NCI-H146 treated with DMSO at 0.1 percent for 48 hours (cell line): ENCODE measurements around the gene UVSSA.
"Not testable (repeated sequence)": the region's sequence is repeated elsewhere in the genome, so short reads cannot be mapped to it uniquely, and the experiment has no call there.

Experiments
- DNase-seq: peaks from one replicate; lab custom pipeline; 2025; ENCODE audit not compliant: unreplicated experiment; lab: John Stamatoyannopoulos, UW

UVSSA gene

GRCh38 chr4:1316537-1317168 lies 30.4 kb upstream of the UVSSA start:
- DNase-seq: no peak

GRCh38 chr4:1317177-1318045 lies 29.6 kb upstream of the UVSSA start:
- DNase-seq: no peak

DNA sequence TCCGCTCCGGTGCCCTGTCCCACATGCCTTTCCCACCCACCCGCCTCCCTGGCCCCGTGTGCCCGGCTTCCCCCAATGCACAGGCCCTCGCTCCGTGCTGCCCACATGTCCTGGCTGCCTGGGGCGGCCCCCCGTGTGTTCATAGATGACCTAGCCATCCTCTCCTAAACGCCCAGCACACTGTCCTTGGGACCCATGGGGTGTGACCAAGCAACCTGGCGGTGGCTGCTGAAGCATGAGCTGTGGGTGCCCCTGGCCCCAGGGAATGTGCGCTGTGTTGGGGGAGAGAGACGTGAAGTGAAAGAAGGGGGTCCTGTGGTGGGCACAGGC lies 29.0 kb upstream of the UVSSA start:
- DNase-seq: no peak

- DNase-seq: no peak
Observed at GRCh38 chr4:1318488-1319213, 28.4 kb upstream of the UVSSA start.

- no peak for DNase-seq
Observed at GRCh38 chr4:1321486-1321885, 25.5 kb upstream of the UVSSA start.

DNA sequence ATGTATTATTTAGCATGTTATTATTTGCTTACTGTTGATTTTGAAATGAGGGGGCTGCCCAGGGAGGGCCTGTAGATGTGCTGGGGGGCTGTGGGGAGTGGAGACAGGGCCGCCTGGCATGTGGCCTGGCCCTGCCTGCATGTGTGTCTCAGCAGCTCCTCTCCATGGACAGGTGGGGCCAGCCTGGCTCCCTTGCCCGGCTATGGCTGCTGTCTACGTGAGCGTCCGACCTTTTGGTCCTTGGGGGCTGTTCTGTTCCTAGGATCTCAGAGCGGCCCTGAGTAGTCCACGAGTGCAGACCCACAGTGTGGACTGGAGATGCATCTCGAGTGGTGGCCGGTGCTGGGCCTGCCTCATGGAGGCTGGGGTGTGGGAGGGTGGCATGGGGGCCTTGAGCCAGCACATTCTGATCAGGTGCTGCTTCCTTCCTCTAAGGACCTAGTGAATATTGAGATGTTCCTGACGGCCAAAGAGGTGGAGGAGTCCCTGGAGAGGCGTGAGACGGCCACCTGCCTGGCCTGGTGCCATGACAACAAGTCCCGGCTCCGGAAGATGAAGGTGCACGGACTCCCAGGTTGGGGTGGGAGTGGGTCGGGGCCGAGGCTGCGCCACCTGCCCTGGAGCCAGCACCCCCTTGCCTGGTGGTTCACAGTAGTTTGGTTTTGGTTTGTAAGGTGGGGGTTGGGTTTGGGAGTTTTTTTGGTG lies 24.9 kb upstream of the UVSSA start:
- no peak for DNase-seq

DNA sequence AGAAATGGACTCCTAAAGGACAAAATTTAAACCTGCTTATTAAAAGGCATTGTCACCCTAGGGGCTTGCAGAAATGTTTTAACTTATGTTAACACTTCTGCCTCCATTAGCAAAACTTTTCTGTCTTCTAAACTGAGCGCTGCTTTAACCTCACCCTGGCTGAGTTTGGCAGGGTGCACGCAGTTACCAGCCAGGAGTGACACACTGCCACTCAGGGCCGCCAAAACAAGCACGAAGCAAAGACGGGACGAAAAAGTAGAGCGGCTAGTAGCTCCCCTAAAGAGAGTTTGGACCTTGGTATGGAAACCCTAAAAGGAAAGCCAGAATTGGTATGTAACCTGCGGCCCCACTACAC lies 23.8 kb upstream of the UVSSA start:
- DNase-seq: no peak

- no peak for DNase-seq
Observed at GRCh38 chr4:1323635-1324442, 23.2 kb upstream of the UVSSA start.

DNA sequence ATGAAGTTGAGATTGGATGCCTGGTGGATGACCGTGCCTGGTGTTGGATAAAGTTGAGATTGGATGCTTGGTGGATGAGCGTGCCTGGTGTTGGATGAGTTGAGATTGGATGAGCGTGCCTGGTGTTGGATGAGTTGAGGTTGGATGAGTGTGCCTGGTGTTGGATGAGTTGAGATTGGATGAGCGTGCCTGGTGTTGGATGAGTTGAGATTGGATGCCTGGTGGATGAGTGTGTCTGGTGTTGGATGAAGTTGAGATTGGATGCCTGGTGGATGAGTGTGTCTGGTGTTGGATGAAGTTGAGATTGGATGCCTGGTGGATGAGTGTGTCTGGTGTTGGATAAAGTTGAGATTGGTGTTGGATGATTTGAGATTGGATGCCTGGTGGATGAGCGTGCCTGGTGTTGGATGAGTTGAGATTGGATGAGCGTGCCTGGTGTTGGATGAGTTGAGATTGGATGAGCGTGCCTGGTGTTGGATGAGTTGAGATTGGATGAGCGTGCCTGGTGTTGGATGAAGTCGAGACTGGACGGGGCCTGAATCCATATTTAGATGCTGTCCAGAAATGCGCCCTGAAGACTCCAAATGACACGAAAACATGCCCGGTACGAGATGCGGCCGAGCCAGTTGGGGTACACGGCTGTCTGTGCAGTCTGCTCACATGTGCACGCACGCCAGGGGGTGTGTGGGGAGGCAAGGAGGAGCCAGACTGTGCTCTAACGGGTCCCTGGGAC lies 22.4 kb upstream of the UVSSA start:
- not testable (repeated sequence) for DNase-seq

- DNase-seq: no peak
Observed at GRCh38 chr4:1325176-1325480, 21.9 kb upstream of the UVSSA start.

GRCh38 chr4:1325681-1326635 lies 21.1 kb upstream of the UVSSA start:
- DNase-seq: no peak

DNA sequence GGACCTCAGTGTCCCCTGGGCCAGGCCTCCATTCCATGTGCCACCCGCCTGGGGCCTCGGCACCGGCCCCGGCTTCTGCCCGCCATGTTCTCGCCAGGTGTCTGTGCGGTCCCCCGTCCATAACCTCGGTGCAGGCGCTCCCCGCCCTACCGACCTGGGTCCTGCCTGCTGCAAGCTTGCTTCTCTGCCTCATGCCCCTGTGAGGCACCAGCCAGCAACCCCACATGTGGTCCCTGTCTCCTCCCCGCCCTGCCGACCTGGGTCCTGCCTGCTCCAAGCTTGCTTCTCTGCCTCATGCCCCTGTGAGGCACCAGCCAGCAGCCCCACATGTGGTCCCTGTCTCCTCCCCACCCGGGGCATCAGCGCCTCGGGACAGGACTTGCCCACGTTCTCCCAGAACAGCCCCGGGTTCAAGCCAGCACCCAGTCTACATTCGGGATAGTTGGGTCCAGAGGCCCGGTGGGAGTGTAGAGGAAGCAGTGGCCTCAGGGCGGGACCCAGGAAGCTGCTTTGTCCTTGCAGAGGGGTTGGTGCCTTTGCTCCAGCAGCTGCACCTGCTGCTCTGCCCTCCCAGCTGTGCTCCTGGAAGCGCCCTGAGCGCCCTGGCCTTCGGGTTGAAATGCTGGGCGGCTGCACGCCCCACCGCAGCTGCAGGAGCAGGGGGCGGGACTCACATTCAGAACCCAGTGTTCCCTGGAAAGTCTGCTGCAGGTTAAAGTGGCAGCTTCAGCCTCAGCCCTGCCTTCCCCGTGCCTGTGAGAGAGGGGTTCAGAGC lies 20.1 kb upstream of the UVSSA start:
- DNase-seq: no peak

DNA sequence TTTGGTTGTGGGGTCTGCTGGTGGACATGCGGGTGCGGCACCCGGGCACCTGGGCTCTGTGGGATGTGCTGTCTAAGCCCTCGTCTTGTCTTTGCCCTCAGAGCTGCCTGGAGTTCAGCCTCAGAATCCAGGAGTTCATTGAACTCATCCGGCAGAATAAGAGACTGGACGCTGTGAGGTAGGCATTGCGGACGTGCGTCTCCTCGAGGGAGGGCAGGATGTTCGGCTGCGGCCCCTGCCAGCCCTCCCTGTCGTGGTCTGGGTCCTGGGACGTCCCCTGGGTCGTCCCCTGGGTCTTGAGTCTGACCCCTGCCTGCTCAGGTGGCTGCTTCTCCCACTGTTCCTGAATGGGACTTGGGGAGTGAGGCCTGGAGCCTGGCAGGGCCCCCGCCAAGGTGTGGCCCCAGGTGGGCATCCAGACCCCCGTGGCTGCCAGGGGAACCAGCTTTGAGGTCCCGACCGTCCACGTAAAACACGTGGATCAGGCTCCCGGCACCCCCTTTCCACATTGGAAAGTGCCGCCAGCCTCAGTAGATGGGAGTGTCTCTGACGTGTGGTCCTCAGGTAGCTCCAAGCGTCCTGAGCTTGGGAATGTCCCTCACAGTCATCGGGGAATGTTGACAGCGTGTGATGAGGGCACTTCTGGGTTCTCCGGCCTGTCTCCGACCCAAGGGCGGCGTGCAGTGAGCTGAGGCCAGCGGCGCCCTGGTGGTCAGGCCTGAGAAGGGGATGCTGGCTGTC lies 19.3 kb upstream of the UVSSA start:
- no peak for DNase-seq

GRCh38 chr4:1328267-1329155 lies 18.5 kb upstream of the UVSSA start:
- no peak for DNase-seq

DNA sequence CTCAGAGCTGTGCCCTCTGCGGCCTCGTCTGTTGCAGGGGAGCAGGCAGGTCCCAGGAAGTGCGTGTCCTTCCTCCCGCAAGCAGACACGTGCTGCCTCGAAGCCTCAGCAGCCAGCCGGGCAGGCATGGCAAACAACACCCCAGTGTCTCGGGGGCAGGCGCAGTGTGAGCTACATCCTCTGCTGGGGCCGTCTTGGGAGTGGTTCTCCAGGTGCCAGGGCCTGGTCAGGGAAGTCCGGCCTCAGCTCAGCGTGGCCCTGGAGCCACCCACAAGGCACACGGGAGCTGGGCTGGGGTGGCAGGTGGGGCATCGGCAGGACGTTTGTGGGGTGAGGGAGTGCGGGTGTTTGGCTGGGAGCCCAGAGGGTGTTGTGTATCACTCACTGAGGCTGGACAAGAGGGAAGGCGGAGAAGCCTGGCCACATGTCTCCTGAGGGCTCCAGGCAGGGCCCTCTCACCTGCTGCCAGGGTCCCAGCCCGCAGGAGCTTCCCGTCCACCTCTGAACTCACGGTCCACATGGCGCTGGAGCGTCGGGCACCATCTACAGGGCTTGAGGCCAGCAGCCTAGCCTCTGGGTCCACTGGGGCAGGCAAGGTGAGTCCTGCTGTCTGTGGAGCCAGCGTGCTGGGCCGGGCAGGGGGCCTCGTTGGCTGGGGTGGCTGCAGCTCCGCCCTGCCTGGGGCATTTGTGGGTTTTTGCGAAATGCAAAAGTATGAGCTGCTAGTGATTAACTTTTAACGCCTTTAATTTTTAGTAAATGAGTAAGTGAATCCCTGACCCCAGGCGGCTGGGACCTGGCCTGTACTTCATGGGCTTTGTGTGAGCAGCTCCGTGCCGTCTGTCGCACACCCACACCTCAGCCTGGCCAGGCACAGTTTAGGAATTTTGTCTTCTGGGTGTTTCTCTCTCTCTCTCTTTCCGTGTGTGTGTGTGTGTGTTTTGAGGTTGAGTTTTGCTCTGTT lies 17.3 kb upstream of the UVSSA start:
- DNase-seq: no peak
